NOMO-1 (cell line): ENCODE measurements around the gene TRPM2.
A peak's percentile ranks its signal among the peaks of the same experiment; 100 is the strongest.

ENCODE experiments used
- DNase-seq, 2 experiments: peaks; one replicate each; lab custom pipeline; 2025; ENCODE audit not compliant: unreplicated experiment in 2 of 2; lab: John Stamatoyannopoulos, UW

TRPM2 gene

DNA sequence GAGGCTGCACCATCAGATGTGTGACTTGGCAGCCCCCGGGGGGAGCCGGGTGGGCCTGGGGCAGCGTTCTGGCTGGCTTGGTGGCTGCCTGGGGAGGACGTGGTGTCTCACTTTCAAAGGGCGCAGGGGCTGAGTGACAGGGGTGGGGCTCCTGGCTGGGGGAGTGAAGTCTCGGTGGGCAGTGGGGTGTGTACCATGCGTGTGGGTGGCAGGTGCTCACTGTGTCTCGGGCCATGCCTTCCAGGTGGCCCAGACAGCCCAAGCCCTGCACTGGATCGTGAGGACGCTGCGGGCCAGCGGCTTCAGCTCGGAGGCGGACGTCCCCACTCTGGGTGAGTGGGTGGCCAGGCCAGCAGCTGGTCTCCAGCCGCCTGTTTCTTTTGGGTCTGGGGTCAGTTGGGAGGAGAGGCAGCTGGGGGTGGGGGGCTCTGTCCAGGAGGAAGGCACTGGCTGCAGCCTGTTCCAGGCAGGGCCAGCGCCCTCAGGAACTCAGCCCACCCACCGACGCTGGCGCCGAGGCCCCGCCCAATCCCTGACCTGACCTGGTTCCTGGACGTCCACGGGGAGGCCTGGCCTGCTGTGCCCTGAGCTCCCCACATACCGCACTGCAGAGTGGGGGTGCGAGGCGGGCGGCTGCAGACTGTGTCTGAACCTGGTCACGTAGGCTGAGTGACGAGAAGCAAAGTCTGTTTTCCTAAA, 71.3 kb downstream of the TRPM2 start:
- DNase-seq, result no peak

- no peak for DNase-seq
Measured at GRCh38 chr21:44425307-44425894, 72.0 kb downstream of the TRPM2 start.

DNA sequence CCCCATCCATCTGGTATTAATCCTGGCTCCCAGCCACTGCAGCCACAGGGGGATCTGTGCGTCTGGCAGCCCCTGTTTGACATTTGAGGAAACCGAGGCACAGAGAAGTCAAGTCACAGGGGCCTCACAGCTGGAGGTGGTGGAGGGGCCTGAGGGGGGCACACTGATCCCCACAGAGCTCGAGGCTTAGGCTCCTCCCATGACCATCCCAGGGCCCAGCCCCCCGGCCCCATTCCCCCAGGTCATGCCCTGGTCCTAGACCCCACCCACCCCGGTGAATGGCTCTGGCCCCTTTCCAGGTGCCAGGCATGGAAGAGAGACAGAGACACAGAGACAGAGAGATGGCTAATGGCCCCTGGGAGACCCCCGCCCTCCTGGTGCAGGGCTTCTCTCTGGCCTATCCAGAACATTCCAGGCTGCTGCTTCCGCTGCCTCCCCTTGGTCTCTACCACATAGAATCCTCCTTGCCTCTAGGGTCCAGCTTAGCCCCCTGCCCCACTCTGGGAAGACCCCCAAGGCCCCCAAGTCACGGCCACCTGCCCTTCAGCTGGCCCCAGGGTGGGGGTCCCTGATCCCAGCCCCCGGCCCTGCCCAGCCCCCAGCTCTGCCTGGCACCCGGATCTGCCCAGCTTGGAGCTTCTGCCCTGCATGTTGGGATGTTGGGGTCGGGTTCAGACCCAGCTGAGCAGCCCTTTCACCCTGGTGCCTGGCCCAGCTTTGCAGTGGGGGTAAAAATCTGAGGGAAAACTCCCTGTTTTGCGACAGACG, 72.7 kb downstream of the TRPM2 start:
- DNase-seq, result no peak

GRCh38 chr21:44426663-44427191, 73.3 kb downstream of the TRPM2 start:
- DNase-seq, result no peak

DNA sequence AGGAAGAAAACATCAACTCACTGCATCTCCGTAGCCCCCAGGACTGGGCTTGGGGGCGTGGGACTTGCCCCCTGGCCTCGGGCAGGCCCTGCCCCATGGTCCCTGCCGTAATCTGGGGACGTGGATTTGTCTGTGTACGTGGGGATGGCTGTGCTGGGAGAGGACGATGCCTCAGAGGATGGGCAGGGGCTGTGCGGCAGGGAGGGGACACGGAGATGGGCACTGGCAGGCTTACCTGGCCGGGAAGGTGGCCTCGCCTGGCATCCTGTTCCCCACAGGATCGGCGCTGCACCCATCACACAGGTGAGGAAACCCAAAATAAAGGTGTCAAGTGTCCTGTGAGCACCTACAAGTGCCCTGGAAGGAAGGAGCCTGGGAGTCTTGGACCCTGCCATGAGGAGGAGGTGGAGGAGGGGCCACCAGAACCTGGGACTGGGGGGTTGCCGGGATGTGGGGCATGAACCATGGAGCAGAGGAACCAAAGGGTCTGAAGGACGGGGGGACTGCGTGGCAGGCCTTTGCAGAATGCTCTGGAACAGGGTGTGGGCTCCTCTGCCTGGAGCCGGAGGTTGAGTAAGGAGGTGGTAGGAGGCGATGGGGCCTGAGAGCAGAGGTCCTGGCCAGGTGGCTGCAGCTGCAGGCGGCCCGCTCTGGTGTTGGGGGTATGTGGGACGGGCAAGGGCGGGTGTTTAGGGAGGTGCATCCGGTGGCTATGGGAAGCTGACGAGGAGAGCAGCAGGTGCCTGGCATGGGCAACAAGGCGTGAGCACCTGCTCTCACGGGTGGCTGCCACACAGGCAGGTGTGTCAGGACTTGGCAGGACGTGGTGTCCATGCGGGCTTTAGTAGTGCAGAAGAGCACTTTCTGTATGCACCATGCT, 74.1 kb downstream of the TRPM2 start:
- no peak for DNase-seq

GRCh38 chr21:44428281-44428960, 75.0 kb downstream of the TRPM2 start:
- peak in 1 of 2 experiments; percentile 5 for DNase-seq

GRCh38 chr21:44429894-44430293, 76.5 kb downstream of the TRPM2 start:
- DNase-seq, result no peak

DNA sequence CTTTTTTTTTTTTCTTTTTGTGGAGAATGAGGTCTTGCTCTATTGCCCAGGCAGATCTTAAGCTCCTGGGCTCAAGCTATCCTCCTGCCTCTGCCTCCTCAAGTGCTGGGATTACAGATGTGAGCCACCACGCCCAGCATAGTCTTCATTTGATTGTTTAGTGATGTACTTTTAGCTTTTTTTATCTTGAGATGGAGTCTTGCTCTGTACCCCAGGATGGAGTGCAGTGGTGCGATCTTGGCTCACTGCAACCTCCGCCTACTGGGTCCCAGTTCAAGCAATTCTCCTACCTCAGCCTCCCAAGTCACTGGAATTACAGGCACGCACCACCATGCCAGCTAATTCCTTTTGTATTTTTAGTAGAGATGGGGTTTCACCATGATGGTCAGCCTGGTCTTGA, 77.9 kb downstream of the TRPM2 start:
- DNase-seq, result no peak

- DNase-seq, result no peak
Measured at GRCh38 chr21:44432841-44433790, 79.7 kb downstream of the TRPM2 start.

DNA sequence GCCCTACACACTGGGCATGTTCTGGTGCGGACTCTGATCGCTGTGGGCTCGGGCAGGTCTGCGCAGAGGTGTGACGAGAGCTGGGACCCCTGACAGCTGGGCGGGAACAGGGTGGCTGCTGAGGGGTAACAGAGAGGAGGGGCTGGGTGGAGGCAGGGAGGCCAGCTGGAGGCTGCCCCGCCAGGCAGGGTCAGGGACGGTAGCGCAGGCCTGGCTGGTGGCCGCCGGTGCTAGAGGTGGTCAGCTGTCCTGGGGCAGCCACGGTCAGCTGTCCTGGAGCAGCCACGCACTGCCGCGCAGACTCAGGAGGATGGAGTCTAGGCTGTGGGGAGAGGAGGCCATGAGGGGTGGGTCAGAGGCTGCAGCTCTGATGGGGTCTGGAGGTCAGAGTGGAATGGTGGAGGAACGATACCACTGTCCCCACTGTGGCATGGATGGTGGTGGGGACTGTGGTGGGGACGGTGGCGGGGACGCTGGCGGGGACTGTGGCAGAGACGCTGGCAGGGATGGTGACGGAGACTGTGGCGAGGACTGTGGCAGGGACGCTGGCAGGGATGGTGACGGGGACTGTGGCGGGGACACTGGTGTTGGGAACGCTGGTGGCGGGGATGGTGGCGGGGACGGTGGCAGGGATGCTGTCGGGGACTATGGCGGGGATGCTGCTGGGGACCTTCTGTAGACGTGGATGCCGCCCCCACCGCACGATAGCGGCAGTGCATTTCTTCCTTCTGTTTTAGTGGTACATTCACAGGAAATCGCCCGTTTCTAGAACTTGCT, 80.6 kb downstream of the TRPM2 start:
- no peak for DNase-seq

- DNase-seq, result no peak
Measured at GRCh38 chr21:44434568-44434925, 81.1 kb downstream of the TRPM2 start.

- DNase-seq, result no peak
Measured at GRCh38 chr21:44434936-44435635, 81.7 kb downstream of the TRPM2 start.

DNA sequence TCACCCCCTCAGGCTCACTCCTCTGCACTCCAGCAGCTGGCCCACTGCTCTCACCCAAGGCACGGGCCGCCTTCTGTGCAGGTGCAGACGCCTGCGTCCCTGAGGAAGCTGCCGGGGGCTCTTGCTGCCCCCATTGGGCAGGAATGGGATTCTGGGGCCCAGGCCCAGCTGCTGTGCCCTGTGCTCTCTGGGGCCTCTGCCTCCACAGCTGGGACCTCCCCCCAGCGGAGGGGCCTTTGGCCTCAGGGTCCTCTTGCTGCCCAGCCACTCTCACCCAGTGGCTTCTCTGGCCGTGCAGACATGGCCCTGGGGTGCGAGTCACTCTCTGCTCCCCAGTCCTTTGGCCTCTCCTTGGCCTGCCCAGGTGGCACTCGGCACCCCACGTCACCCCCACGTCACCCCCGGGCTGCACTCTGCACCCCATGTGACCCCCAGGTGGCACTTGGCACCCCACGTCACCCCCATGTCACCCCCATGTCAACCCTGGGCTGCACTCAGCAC, 82.7 kb downstream of the TRPM2 start:
- DNase-seq, result no peak

DNA sequence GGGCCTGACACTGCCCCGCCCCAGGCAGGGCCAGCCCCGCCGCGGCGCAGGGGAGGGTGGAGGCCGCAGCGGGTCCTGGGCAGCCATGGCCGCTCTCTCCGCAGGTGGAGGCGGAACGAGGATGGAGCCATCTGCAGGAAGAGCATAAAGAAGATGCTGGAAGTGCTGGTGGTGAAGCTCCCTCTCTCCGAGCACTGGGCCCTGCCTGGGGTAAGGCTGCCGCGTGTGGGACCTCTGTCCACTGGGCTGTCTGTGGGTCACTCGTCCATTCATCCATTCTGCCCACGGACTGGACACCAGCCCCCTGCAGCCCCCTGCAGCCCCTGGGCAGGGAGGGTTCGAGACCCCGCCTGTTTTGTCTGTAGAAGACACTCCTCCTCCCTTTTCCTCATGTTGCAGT, 83.5 kb downstream of the TRPM2 start:
- no peak for DNase-seq

DNA sequence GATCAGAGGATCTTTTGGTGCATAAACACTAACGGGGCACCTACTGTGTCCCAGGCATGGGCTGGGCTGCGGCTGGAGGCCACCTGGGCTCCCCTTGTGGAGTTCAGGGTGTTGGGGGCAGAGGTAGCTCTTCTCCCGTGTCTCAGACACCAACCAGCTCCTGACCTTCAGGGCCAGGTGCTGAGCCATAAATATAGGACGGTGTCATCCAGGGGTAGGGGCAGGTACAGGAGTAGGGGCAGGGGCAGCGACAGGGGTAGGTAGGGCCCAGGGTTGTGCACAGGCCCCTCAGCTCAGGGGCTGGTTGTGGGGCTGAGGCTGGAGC, 83.9 kb downstream of the TRPM2 start:
- no peak for DNase-seq

- no peak for DNase-seq
Measured at GRCh38 chr21:44437696-44438431, 84.4 kb downstream of the TRPM2 start.
